Mesenchymal stem cell (in vitro differentiated cells and primary cell): ENCODE measurements around the gene ATP6V0E2.

ENCODE experiments used
- DNase-seq: peaks from one replicate; pipeline ENCODE4 v3.0.0-alpha.2; 2013
- H2AFZ ChIP-seq: one replicate; pipeline ENCODE4 v1.6.1; 2013; ENCODE audit warnings: low read depth, mild to moderate bottlenecking, control low read depth, inconsistent platforms, low read length, moderate library complexity
- H2AK5ac ChIP-seq: 2 replicates; pipeline ENCODE4 v1.6.1; 2013; ENCODE audit warnings: low read length, moderate library complexity, mild to moderate bottlenecking, inconsistent platforms; ENCODE audit not compliant: severe bottlenecking
- H2BK120ac ChIP-seq: one replicate; pipeline ENCODE4 v1.6.1; 2013; ENCODE audit warnings: low read depth, mild to moderate bottlenecking, inconsistent platforms, low read length, moderate library complexity
- H2BK12ac ChIP-seq, 2 experiments: one replicate each; pipeline ENCODE4 v1.6.1; 2013; ENCODE audit warnings: inconsistent platforms in 2 of 2, low read length in 2 of 2, mild to moderate bottlenecking in 2 of 2, moderate library complexity in 2 of 2, control low read depth in 1 of 2
- H2BK15ac ChIP-seq: one replicate; pipeline ENCODE4 v1.6.1; 2013; ENCODE audit warnings: mild to moderate bottlenecking, low read depth, inconsistent platforms; ENCODE audit not compliant: poor library complexity, severe bottlenecking
- H2BK5ac ChIP-seq: 2 replicates; pipeline ENCODE4 v1.6.1; 2013; ENCODE audit warnings: low read depth, mild to moderate bottlenecking, low read length, control low read depth, inconsistent platforms; ENCODE audit not compliant: poor library complexity, severe bottlenecking
- H3K14ac ChIP-seq, 2 experiments: one replicate each; pipeline ENCODE4 v1.6.1; 2013; ENCODE audit warnings: inconsistent platforms in 2 of 2, low read length in 2 of 2, control low read depth in 1 of 2, mild to moderate bottlenecking in 1 of 2, moderate library complexity in 1 of 2
- H3K18ac ChIP-seq, 2 experiments: one replicate each; pipeline ENCODE4 v1.6.1; 2013; ENCODE audit warnings: inconsistent platforms in 2 of 2, low read length in 2 of 2, control low read depth in 1 of 2, low read depth in 1 of 2, mild to moderate bottlenecking in 1 of 2
- H3K23ac ChIP-seq, 2 experiments: one replicate each; pipeline ENCODE4 v1.6.1; 2013; ENCODE audit warnings: inconsistent platforms in 2 of 2, low read length in 2 of 2, mild to moderate bottlenecking in 2 of 2, moderate library complexity in 2 of 2, control low read depth in 1 of 2
- H3K27ac ChIP-seq: 2 replicates; pipeline ENCODE4 v1.5.1; 2013; ENCODE audit warnings: mild to moderate bottlenecking, moderate library complexity, low read length, control low read depth, inconsistent platforms; ENCODE audit not compliant: poor library complexity, severe bottlenecking
- H3K27me3 ChIP-seq, 2 experiments: 2 replicates each; pipeline versions ENCODE4 v1.6.1 to v1.7.0; 2013; ENCODE audit warnings: low read length in 2 of 2, mild to moderate bottlenecking in 2 of 2, moderate library complexity in 2 of 2, control low read depth in 1 of 2, inconsistent platforms in 1 of 2; ENCODE audit not compliant: control insufficient read depth in 1 of 2, insufficient read depth in 1 of 2
- H3K36me3 ChIP-seq, 2 experiments: 2 replicates each; pipeline versions ENCODE4 v1.6.1 to v1.7.0; 2013; ENCODE audit warnings: low read length in 2 of 2, control low read depth in 1 of 2, inconsistent platforms in 1 of 2, low read depth in 1 of 2, mild to moderate bottlenecking in 1 of 2; ENCODE audit not compliant: insufficient read depth in 2 of 2, control insufficient read depth in 1 of 2
- H3K4ac ChIP-seq, 2 experiments: one replicate each; pipeline ENCODE4 v1.6.1; 2013; ENCODE audit warnings: inconsistent platforms in 2 of 2, low read length in 2 of 2, mild to moderate bottlenecking in 2 of 2, moderate library complexity in 2 of 2, control low read depth in 1 of 2, low read depth in 1 of 2
- H3K4me1 ChIP-seq: 2 replicates; pipeline ENCODE4 v1.6.1; 2013; ENCODE audit warnings: low read depth, low read length, control low read depth; ENCODE audit not compliant: control insufficient read depth, insufficient read depth
- H3K4me2 ChIP-seq: 2 replicates; pipeline ENCODE4 v1.6.1; 2013; ENCODE audit warnings: low read length, mild to moderate bottlenecking, inconsistent platforms; ENCODE audit not compliant: poor library complexity, severe bottlenecking
- H3K4me3 ChIP-seq, 2 experiments: 2 replicates each; pipeline versions ENCODE4 v1.5.1 to v1.7.0; 2013; ENCODE audit warnings: low read length in 2 of 2, mild to moderate bottlenecking in 2 of 2, control low read depth in 1 of 2, low read depth in 1 of 2; ENCODE audit not compliant: insufficient read depth in 1 of 2
- H3K79me1 ChIP-seq: replicated peaks from 2 replicates; pipeline ENCODE4 v1.6.1; 2013; ENCODE audit warnings: mild to moderate bottlenecking, control low read depth, low read length, inconsistent platforms; ENCODE audit not compliant: poor library complexity, severe bottlenecking
- H3K9ac ChIP-seq: 2 replicates; pipeline ENCODE4 v1.7.0; 2013; ENCODE audit warnings: mild to moderate bottlenecking, low read length, moderate library complexity
- H3K9me3 ChIP-seq: 2 replicates; pipeline ENCODE4 v1.7.0; 2013; ENCODE audit warnings: mild to moderate bottlenecking, low read length; ENCODE audit not compliant: control insufficient read depth
- H4K8ac ChIP-seq: one replicate; pipeline ENCODE4 v1.6.1; 2013; ENCODE audit warnings: inconsistent platforms, mild to moderate bottlenecking, low read length, moderate library complexity
- H4K91ac ChIP-seq: one replicate; pipeline ENCODE4 v1.6.1; 2013; ENCODE audit warnings: mild to moderate bottlenecking, low read length, inconsistent platforms
- WGBS: methylation state at CpG from one replicate; pipeline ENCODE4 v1.1.7; 2013; ENCODE audit warnings: mixed read lengths; 5-methylcytosine and 5-hydroxymethylcytosine counted together

Gene ATP6V0E2

GRCh38 chr7:149878523-149878921 lies 4.8 kb downstream of the ATP6V0E2 start:
- 96% methylated on average over 11 of the region's 13 CpGs for WGBS
- DNase-seq = no peak
- H2AFZ ChIP-seq = no peak overlapping the region
- H3K4me1 ChIP-seq = peaks cover 28% of the 10 kb centered on the region
- H2BK5ac ChIP-seq = no peak overlapping the region
- H3K36me3 ChIP-seq = peaks cover 0 to 16% of the 10 kb centered on the region in 2 experiments
- H3K9me3 ChIP-seq = no peaks in the 10 kb centered on the region
- H4K8ac ChIP-seq = no peak overlapping the region
- H3K23ac ChIP-seq = no peak overlapping the region
- no peak overlapping the region for H3K4me3 ChIP-seq
- no peak overlapping the region for H3K4me2 ChIP-seq
- H3K27me3 ChIP-seq = peaks cover 0 to 3% of the 10 kb centered on the region in 2 experiments
- H3K79me1 ChIP-seq = peaks cover 2% of the 10 kb centered on the region
- no peak overlapping the region for H3K18ac ChIP-seq
- no peak overlapping the region for H3K27ac ChIP-seq
- H2BK12ac ChIP-seq = no peak overlapping the region
- no peak overlapping the region for H3K14ac ChIP-seq
- H4K91ac ChIP-seq = no peak overlapping the region
- no peak overlapping the region for H2BK15ac ChIP-seq
- H3K4ac ChIP-seq = no peak overlapping the region
- H2AK5ac ChIP-seq = no peak overlapping the region
- H3K9ac ChIP-seq = no peak overlapping the region
- H2BK120ac ChIP-seq = no peak overlapping the region

GRCh38 chr7:149879271-149879743 lies 5.5 kb downstream of the ATP6V0E2 start:
- Histone ChIP-seq H2BK120ac (no peak overlapping the region), H3K4ac (no peak overlapping the region), H3K79me1 (no peaks in the 10 kb centered on the region), H4K91ac (no peak overlapping the region), H3K23ac (no peak overlapping the region), H3K9ac (no peak overlapping the region), H2BK5ac (no peak overlapping the region), H3K36me3 (peaks cover 0 to 16% of the 10 kb centered on the region in 2 experiments), H3K4me2 (no peak overlapping the region), H3K18ac (no peak overlapping the region), H4K8ac (no peak overlapping the region), H3K4me1 (peaks cover 24% of the 10 kb centered on the region), H3K4me3 (no peak overlapping the region), H3K27ac (no peak overlapping the region), H3K9me3 (no peaks in the 10 kb centered on the region), H2AK5ac (no peak overlapping the region), H2AFZ (no peak overlapping the region), H3K27me3 (peaks cover 0 to 3% of the 10 kb centered on the region in 2 experiments), H2BK12ac (no peak overlapping the region), H2BK15ac (no peak overlapping the region), H3K14ac (no peak overlapping the region)
- WGBS = 96% methylated on average over 14 of the region's 14 CpGs
- DNase-seq = no peak

- no peak overlapping the region for H3K4me2 ChIP-seq
- no peak for DNase-seq
- no peak overlapping the region for H3K4ac ChIP-seq
- WGBS = 93% methylated on average over 16 of the region's 16 CpGs
- H3K27me3 ChIP-seq = peaks cover 0 to 3% of the 10 kb centered on the region in 2 experiments
- peaks cover 29% of the 10 kb centered on the region for H3K4me1 ChIP-seq
- no peak overlapping the region for H2BK15ac ChIP-seq
- H3K36me3 ChIP-seq = peaks cover 0 to 16% of the 10 kb centered on the region in 2 experiments
- no peak overlapping the region for H3K27ac ChIP-seq
- peak overlapping the region in 1 of 2 experiments; percentile 26 for H3K14ac ChIP-seq
- no peak overlapping the region for H2BK12ac ChIP-seq
- H3K23ac ChIP-seq = no peak overlapping the region
- H2AFZ ChIP-seq = no peak overlapping the region
- H3K9ac ChIP-seq = no peak overlapping the region
- H3K9me3 ChIP-seq = no peaks in the 10 kb centered on the region
- no peaks in the 10 kb centered on the region for H3K79me1 ChIP-seq
- no peak overlapping the region for H3K18ac ChIP-seq
- no peak overlapping the region for H4K8ac ChIP-seq
- H2BK5ac ChIP-seq = no peak overlapping the region
- no peak overlapping the region for H3K4me3 ChIP-seq
- H4K91ac ChIP-seq = no peak overlapping the region
- no peak overlapping the region for H2AK5ac ChIP-seq
- H2BK120ac ChIP-seq = no peak overlapping the region
These were observed 6.2 kb downstream of the ATP6V0E2 start for GRCh38 chr7:149879766-149880637.

GRCh38 chr7:149880638-149881311 lies 7.0 kb downstream of the ATP6V0E2 start:
- H3K27me3 ChIP-seq = peaks cover 0 to 3% of the 10 kb centered on the region in 2 experiments
- H3K36me3 ChIP-seq = peaks cover 0 to 16% of the 10 kb centered on the region in 2 experiments
- no peak overlapping the region for H3K27ac ChIP-seq
- no peak for DNase-seq
- H3K14ac ChIP-seq = no peak overlapping the region
- peaks cover 34% of the 10 kb centered on the region for H3K4me1 ChIP-seq
- no peak overlapping the region for H4K91ac ChIP-seq
- no peak overlapping the region for H3K4me3 ChIP-seq
- no peak overlapping the region for H2BK15ac ChIP-seq
- no peak overlapping the region for H3K9ac ChIP-seq
- H3K23ac ChIP-seq = no peak overlapping the region
- no peaks in the 10 kb centered on the region for H3K79me1 ChIP-seq
- no peak overlapping the region for H2BK5ac ChIP-seq
- 90% methylated on average over 14 of the region's 14 CpGs for WGBS
- no peak overlapping the region for H3K18ac ChIP-seq
- H2BK120ac ChIP-seq = no peak overlapping the region
- H2AK5ac ChIP-seq = no peak overlapping the region
- H3K9me3 ChIP-seq = no peaks in the 10 kb centered on the region
- H2BK12ac ChIP-seq = no peak overlapping the region
- no peak overlapping the region for H4K8ac ChIP-seq
- no peak overlapping the region for H3K4ac ChIP-seq
- no peak overlapping the region for H3K4me2 ChIP-seq
- no peak overlapping the region for H2AFZ ChIP-seq
